AG04450 (cell line): ENCODE results near the gene SKIC8. TPM values are rescaled to one million over a fixed set of nuclear protein-coding genes. Genes with fewer than 3 reads are reported as not detected.

ENCODE experiments used
- CTCF ChIA-PET: fragments of 300-600, 350-600 bp; formaldehyde crosslinking; extraction: SDS; loops from one replicate; lab custom pipeline; 2022; ENCODE audit warnings: antibody characterized with exemption, inconsistent platforms; lab: Charles Lee
- POLR2A ChIA-PET: fragments of 350-600 bp; formaldehyde crosslinking; extraction: SDS; loops from one replicate; lab custom pipeline; 2021; ENCODE audit warnings: antibody characterized with exemption, inconsistent platforms; lab: Yijun Ruan, JAX
- DNase-seq: peaks from one replicate; pipeline ENCODE4 v3.0.0-alpha.2; 2011; ENCODE audit warnings: low read depth, low spot score
- H3K27ac ChIP-seq: one replicate; pipeline ENCODE4 v1.5.1; 2012; ENCODE audit warnings: low read depth, low read length, control low read depth
- H3K27me3 ChIP-seq: one replicate; pipeline ENCODE4 v1.6.0; 2012; ENCODE audit warnings: low read length; ENCODE audit not compliant: control insufficient read depth, insufficient read depth
- H3K4me3 ChIP-seq: 2 replicates; pipeline ENCODE4 v1.5.1; 2011; ENCODE audit warnings: mild to moderate bottlenecking, low read depth, low read length, control low read depth
- H3K9me3 ChIP-seq: 2 replicates; pipeline ENCODE4 v1.5.1; 2012; ENCODE audit warnings: low read length; ENCODE audit not compliant: control insufficient read depth, insufficient read depth
- CTCF ChIP-seq: IDR thresholded peaks from 2 replicates; pipeline ENCODE4 v1.5.1; 2011; ENCODE audit warnings: low read depth, low read length, control low read depth, inconsistent platforms
- polyA plus RNA-seq: library from polyadenylated mRNA; depleted of rRNA; stranded (reverse); fragments of >200 nt; gene quantifications from 2 replicates; pipeline ENCODE4 v1.2.3, GENCODE V29; 2011

The SKIC8 gene
- polyA plus RNA-seq, 1 experiment = 92.0 TPM

GRCh38 chr15:78321041-78321570 lies 21.7 kb upstream of the SKIC8 start:
- ChIA-PET CTCF (interaction anchor here (1.0 kb wide), 1 partner anchor 102 kb away, joined by 4 read pairs; no protein-coding TSS in a partner anchor), POLR2A (no interaction called here)
- Histone ChIP-seq H3K27ac (no peak overlapping the region), H3K4me3 (no peak overlapping the region), H3K9me3 (no peaks in the 10 kb centered on the region), H3K27me3 (peaks cover 10% of the 10 kb centered on the region)
- DNase-seq = no peak
- no peak for TF ChIP-seq CTCF

- H3K27ac ChIP-seq = no peak overlapping the region
- no peak overlapping the region for H3K4me3 ChIP-seq
- no peaks in the 10 kb centered on the region for H3K9me3 ChIP-seq
- TF ChIP-seq CTCF = no peak
- no peak for DNase-seq
- CTCF ChIA-PET = no interaction called here
- peaks cover 10% of the 10 kb centered on the region for H3K27me3 ChIP-seq
- POLR2A ChIA-PET = no interaction called here
Measured at GRCh38 chr15:78320183-78320582, 20.8 kb upstream of the SKIC8 start.

- ChIA-PET CTCF (no interaction called here), POLR2A (no interaction called here)
- Histone ChIP-seq H3K4me3 (no peak overlapping the region), H3K27ac (no peak overlapping the region), H3K9me3 (no peaks in the 10 kb centered on the region), H3K27me3 (peaks cover 9% of the 10 kb centered on the region)
- TF ChIP-seq CTCF = no peak
- DNase-seq = no peak
Measured at GRCh38 chr15:78319588-78319987, 20.2 kb upstream of the SKIC8 start.

GRCh38 chr15:78317145-78317836 lies 17.9 kb upstream of the SKIC8 start:
- TF ChIP-seq CTCF = no peak; the same call in 1 of the 2 replicates
- DNase-seq = no peak
- peaks cover 13% of the 10 kb centered on the region for H3K27me3 ChIP-seq
- no peak overlapping the region for H3K27ac ChIP-seq
- ChIA-PET POLR2A (no interaction called here), CTCF (interaction anchor here (0.8 to 1.9 kb wide), 4 partner anchors 9 to 165 kb away, joined by 3 to 7 read pairs (median 4); no protein-coding TSS in a partner anchor)
- no peaks in the 10 kb centered on the region for H3K9me3 ChIP-seq
- H3K4me3 ChIP-seq = no peak overlapping the region
